ACC112 (cell line): Measurements from ENCODE around the gene MEF2B.

Experiments used
- H2AFZ ChIP-seq: fragments of 200-600 bp; sonication (generic); one replicate; pipeline ENCODE4 v1.6.0; 2017; ENCODE audit warnings: antibody characterized with exemption, low read length; ENCODE audit not compliant: unreplicated experiment
- H3K27ac ChIP-seq: fragments of 200-600 bp; sonication (generic); 2 replicates; pipeline ENCODE4 v1.5.1; 2014; ENCODE audit warnings: low read depth, mild to moderate bottlenecking, antibody characterized with exemption, low read length, moderate library complexity
- H3K27me3 ChIP-seq: fragments of 200-600 bp; sonication (generic); 2 replicates; pipeline ENCODE4 v1.6.1; 2014; ENCODE audit warnings: mild to moderate bottlenecking, antibody characterized with exemption, low read length, moderate library complexity, mixed read lengths; ENCODE audit not compliant: insufficient read depth
- H3K36me3 ChIP-seq: fragments of 200-600 bp; sonication (generic); 2 replicates; pipeline ENCODE4 v1.6.1; 2016; ENCODE audit warnings: mild to moderate bottlenecking, antibody characterized with exemption, low read length, moderate library complexity, mixed read lengths; ENCODE audit not compliant: insufficient read depth
- H3K4me1 ChIP-seq: fragments of 200-600 bp; sonication (generic); one replicate; pipeline ENCODE4 v1.6.1; 2016; ENCODE audit warnings: low read length, mixed read lengths; ENCODE audit not compliant: insufficient read depth, unreplicated experiment, control insufficient read depth
- H3K4me3 ChIP-seq: fragments of 200-600 bp; sonication (generic); 2 replicates; pipeline ENCODE4 v1.5.1; 2014; ENCODE audit warnings: mild to moderate bottlenecking, low read depth, low read length
- H3K79me2 ChIP-seq: fragments of 200-600 bp; sonication (generic); one replicate; pipeline ENCODE4 v1.6.0; 2016; ENCODE audit warnings: low read length; ENCODE audit not compliant: control insufficient read depth, unreplicated experiment, insufficient read depth

MEF2B gene

DNA sequence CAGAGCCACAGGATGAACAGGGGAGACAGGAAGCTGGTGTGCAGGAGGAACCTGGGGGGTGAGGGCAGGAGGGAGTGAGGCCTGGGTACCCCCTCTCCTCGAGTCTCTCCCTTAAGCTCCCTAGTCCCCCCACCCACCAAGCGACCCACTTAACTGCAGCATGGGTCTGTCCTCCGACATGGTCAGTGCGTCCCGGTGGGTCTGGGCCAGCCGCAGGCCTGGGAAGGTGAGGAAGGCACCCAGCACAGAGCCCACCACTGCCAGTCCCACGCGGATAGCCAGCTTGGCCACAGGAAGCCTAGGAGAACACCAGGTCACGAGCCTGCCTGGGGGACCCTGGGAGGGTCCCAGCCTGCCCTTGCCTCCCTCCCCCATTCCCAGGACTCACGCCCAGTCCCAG lies 48.7 kb downstream of the MEF2B start:
- H3K4me1 ChIP-seq: no peaks in the 10 kb centered on the region
- H3K27me3 ChIP-seq: no peaks in the 10 kb centered on the region
- H3K27ac ChIP-seq: no peak overlapping the region
- H2AFZ ChIP-seq: no peak overlapping the region
- H3K36me3 ChIP-seq: peaks cover 3% of the 10 kb centered on the region; the same call in 1 of the 2 replicates
- H3K4me3 ChIP-seq: no peak overlapping the region
- no peaks in the 10 kb centered on the region for H3K79me2 ChIP-seq

DNA sequence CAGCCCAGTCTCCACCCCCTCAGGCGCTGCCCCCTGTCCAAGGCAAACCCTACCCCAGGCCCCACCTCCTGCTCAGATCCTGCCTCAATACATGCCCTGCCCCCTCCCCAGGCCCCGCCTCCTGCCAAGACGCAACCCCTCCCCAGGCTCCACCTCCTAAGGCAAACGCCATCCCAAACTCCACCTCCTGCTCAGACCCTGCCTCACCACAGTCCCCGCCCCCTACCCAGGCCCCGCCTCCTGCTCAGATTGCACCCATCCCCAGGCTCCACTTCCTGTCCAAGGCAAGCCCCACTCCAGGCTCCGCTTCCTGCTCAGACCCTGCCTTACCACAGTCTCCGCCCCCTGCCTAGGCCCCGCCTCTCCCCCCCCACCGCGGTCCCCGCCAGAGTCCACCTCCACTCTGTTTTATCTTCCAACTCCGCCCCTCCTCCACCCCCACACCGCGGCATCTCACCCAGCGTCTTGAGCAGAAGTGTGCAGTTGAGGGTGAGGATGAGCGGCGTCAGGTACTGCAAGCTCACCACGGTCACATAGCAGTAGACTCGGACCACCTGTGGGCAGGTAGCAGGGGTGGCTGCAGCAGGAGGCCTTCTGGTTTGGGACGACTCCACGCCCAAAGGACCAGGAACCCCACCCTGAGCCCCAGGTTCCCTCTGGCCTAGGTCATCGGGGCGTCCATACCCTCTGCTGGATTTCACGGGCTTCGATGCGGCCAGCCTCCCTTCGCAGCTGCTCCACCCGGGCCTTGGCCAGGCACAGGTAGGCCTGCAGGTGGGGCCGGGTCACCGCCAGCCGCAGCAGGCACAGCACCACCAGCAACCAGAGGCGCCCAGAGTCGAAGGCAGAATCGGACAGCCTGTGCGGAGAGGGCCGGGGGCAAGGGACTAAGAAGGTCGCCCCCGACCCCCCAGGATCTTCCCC lies 49.5 kb downstream of the MEF2B start:
- Histone ChIP-seq H3K27ac (no peak overlapping the region), H3K27me3 (no peaks in the 10 kb centered on the region), H3K36me3 (peaks cover 3% of the 10 kb centered on the region; the same call in 1 of the 2 replicates), H2AFZ (no peak overlapping the region), H3K4me1 (no peaks in the 10 kb centered on the region), H3K4me3 (no peak overlapping the region), H3K79me2 (no peaks in the 10 kb centered on the region)

GRCh38 chr19:19119325-19120237 lies 50.5 kb downstream of the MEF2B start:
- Histone ChIP-seq H3K36me3 (peaks cover 3% of the 10 kb centered on the region; the same call in 1 of the 2 replicates), H3K79me2 (no peaks in the 10 kb centered on the region), H3K27ac (no peak overlapping the region), H3K4me3 (no peak overlapping the region), H2AFZ (no peak overlapping the region), H3K4me1 (no peaks in the 10 kb centered on the region), H3K27me3 (no peaks in the 10 kb centered on the region)

DNA sequence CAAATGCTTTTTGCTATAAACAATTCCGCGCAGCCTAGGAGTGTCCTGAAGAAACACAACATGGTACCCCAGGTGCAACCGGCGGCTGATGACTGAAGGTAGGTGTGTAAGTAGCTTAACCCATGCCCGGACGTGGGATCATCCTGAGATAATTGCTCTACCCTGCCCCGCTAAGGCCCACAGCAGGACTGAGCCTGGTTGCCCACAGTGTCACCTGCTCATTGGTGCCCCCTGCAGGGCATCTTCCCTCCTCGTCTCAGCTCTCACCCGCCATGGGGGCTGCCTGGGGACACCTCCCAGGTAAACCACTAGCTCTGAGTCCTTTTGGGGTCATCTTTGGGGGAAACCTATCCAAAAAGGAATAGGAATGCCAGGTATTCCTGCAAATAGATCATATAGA lies 54.1 kb downstream of the MEF2B start:
- Histone ChIP-seq H3K36me3 (no peaks in the 10 kb centered on the region), H3K27me3 (no peaks in the 10 kb centered on the region), H3K27ac (no peak overlapping the region), H2AFZ (no peak overlapping the region), H3K4me3 (no peak overlapping the region), H3K79me2 (no peaks in the 10 kb centered on the region), H3K4me1 (no peaks in the 10 kb centered on the region)

DNA sequence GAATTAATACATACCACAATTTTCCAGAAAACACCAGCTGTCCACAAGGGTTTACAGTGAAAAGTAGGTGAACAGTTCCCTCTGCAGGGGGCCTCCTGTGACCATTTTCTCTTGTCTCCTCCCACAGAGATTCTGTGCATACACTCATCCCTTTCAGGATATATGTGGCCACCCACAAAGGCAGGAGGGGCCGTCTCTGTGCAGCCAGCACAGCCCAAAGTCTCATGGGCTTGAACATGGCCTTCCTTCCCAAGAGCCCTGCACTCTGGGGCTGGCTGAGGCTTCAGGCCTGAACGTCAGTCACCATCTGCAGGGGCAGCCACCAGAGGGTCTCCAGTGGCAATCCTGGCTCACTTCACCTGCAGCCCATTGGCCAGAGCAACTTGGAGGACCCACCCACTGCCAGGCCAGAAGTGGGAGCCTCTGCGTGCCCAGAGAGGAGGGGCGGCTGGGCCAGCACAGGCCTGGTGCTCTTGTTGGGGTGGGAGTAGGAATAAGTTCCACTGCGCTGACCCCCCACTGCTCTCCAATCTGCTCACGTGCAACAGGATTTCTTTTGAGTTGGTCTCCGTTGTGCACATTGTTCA lies 56.9 kb downstream of the MEF2B start:
- no peaks in the 10 kb centered on the region for H3K36me3 ChIP-seq
- H2AFZ ChIP-seq: no peak overlapping the region
- H3K4me3 ChIP-seq: no peak overlapping the region
- no peak overlapping the region for H3K27ac ChIP-seq
- no peaks in the 10 kb centered on the region for H3K27me3 ChIP-seq
- H3K4me1 ChIP-seq: peaks cover 3% of the 10 kb centered on the region
- no peaks in the 10 kb centered on the region for H3K79me2 ChIP-seq

DNA sequence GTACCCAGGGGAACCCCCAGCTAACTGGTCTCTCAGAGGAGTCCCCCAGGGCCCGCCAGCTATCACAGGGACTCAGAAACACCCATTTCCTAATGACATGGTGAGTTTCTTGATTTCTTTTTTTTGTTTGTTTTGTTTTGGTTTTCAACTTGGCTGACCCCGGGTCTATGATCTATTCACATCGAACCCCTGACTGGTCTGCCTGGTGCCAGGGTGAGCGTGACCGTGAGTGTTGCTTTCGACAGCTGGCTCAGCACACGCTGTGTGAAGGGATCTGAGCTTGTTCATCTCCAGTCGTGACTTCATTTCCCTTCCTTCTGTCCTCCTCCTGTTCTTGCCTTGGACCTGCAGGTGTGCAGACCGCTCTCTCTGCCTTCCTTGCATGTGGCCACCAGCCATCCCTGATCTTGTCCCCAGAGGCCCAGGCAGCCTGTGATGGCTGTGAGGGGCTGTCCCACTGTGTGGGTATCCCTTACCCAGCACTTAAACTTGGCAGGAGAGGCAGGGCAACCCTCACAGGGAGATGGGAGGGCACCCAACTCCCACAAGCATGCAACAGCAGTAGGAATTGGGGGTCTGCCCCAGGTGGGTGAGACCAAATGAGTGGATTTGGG lies 58.0 kb downstream of the MEF2B start:
- Histone ChIP-seq H3K4me1 (peaks cover 3% of the 10 kb centered on the region), H3K27ac (no peak overlapping the region), H3K4me3 (no peak overlapping the region), H2AFZ (no peak overlapping the region), H3K36me3 (no peaks in the 10 kb centered on the region), H3K27me3 (no peaks in the 10 kb centered on the region), H3K79me2 (no peaks in the 10 kb centered on the region)

DNA sequence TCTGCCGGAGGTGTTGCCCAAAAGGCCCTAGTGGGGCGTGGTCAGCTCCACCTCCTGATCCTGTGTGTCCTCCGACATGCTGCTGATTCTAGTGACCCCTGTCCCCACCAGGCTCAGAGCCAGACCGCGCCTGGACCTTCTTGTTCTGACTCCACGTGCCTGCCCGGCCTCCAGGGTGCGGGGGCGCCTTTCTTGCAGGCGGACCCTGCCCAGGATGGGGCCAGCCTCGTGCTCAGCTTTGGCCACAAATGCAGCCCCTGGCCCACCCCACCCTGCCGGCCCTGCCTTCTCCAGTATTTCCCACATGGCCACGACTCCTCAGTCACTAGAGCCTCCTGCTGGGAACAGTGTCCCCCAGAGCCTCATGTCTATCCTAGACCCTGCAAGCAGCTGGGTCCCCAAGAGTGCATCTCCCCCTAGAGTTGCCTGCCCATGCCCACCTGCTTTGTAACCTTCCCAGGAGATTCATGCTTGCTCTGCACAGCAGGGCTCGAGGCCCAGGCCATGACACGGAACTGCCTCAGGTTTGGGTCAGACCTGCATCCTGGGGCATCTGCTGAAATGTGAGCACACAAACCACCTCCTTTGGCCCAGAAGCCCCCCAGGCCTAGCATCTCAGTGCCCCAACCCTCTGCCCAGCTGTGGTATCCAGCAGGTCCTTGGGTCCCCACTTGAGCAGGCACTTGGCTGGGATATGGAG lies 58.8 kb downstream of the MEF2B start:
- Histone ChIP-seq H3K27me3 (no peaks in the 10 kb centered on the region), H3K27ac (no peak overlapping the region), H3K79me2 (no peaks in the 10 kb centered on the region), H3K4me1 (peaks cover 5% of the 10 kb centered on the region), H3K4me3 (no peak overlapping the region), H3K36me3 (no peaks in the 10 kb centered on the region), H2AFZ (no peak overlapping the region)

DNA sequence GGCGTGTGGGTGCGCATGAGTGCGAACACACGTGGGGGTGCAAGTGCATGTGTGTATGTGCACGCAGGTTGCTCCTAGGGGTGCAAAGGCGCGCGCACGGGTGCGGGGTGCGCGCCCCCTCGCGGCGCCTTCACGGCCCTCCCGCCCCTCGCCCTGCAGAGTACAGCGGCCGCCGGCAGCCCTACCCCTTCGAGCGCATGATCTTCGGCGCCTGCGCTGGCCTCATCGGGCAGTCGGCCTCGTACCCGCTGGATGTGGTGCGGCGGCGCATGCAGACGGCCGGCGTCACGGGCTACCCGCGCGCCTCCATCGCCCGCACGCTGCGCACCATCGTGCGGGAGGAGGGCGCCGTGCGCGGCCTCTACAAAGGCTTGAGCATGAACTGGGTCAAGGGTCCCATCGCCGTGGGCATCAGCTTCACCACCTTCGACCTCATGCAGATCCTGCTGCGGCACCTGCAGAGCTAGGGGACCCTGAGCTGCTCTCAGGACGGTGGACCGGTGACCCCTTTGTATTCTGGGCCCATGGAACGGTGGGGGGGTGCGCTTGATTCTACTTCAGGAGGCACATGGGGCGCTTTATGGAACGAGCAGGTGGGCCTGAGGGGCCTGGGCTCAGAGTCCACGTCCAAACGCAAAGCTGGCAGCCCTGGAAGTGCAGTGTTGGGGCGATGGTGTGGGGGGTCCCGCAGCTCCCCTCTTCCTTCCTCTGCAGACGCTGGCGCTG lies 59.5 kb downstream of the MEF2B start:
- Histone ChIP-seq H3K27ac (no peak overlapping the region), H3K36me3 (no peaks in the 10 kb centered on the region), H2AFZ (no peak overlapping the region), H3K4me1 (peaks cover 7% of the 10 kb centered on the region), H3K79me2 (no peaks in the 10 kb centered on the region), H3K4me3 (no peak overlapping the region), H3K27me3 (no peaks in the 10 kb centered on the region)

DNA sequence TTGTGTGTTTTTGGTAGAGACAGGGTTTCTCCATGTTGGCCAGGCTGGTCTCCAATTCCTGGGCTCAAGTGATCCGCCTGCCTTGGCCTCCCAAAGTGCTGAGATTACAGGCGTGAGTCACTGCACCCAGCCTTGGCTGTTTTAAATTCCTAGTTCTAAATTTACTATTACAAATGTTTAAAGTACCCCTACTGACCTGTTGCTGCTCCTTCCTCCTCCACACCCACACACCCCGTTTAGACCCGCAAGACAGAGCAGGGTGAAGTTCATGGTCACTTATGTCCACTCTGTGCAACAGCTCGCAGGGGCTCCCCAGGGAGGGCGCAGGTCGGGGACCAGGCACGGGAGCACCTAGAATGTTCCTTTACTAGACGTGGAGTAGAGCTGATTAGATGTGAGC lies 60.5 kb downstream of the MEF2B start:
- no peak overlapping the region for H3K4me3 ChIP-seq
- H3K4me1 ChIP-seq: peaks cover 12% of the 10 kb centered on the region
- H3K79me2 ChIP-seq: no peaks in the 10 kb centered on the region
- H3K36me3 ChIP-seq: no peaks in the 10 kb centered on the region
- no peaks in the 10 kb centered on the region for H3K27me3 ChIP-seq
- no peak overlapping the region for H2AFZ ChIP-seq
- H3K27ac ChIP-seq: no peak overlapping the region
